Esophagus squamous epithelium (tissue), 5 donors: ENCODE data around the gene AASDHPPT. TPM values are rescaled to one million over a fixed set of nuclear protein-coding genes. Genes with fewer than 3 reads are reported as not detected.
A peak's percentile ranks its signal among the peaks of the same experiment; 100 is the strongest.

Experiments
- DNase-seq: peaks from one replicate; lab custom pipeline; 2025; lab: John Stamatoyannopoulos, UW
- H3K27ac ChIP-seq, 4 donors: fragments of 200-600 bp; sonication (generic); one replicate each; pipeline ENCODE4 v1.5.1; 2016 to 2019; ENCODE audit warnings: mild to moderate bottlenecking in 1 of 4
- H3K27me3 ChIP-seq, 4 donors: fragments of 200-600 bp; sonication (generic); 1 replicate in 3 of 4; 2 replicates in 1 of 4; pipeline versions ENCODE4 v1.5.1 to v1.6.0; 2017 to 2021; ENCODE audit warnings: antibody characterized with exemption in 1 of 4
- H3K36me3 ChIP-seq, 3 donors: fragments of 200-600 bp; sonication (generic); one replicate each; pipeline ENCODE4 v1.5.1; 2016 to 2019
- H3K4me1 ChIP-seq, 3 donors: fragments of 200-600 bp; sonication (generic); one replicate each; pipeline ENCODE4 v1.5.1; 2017 to 2019
- H3K4me3 ChIP-seq, 4 donors: fragments of 200-600 bp; sonication (generic); 1 replicate in 3 of 4; 2 replicates in 1 of 4; pipeline ENCODE4 v1.5.1; 2016 to 2019; ENCODE audit warnings: mild to moderate bottlenecking in 2 of 4, moderate library complexity in 1 of 4
- H3K9me3 ChIP-seq, 3 donors: fragments of 200-600 bp; sonication (generic); one replicate each; pipeline ENCODE4 v1.5.1; 2016 to 2019
- POLR2A ChIP-seq, 4 donors: fragments of 450-650 bp; IDR thresholded peaks; one replicate each; pipeline ENCODE4 v1.6.1; 2017; ENCODE audit warnings: antibody characterized with exemption in 4 of 4, mild to moderate bottlenecking in 4 of 4, moderate library complexity in 3 of 4
- WGBS, 2 donors: methylation state at CpG; one replicate each; pipeline ENCODE4 v1.1.5; 2018; 5-methylcytosine and 5-hydroxymethylcytosine counted together
- intact Hi-C: fragments of 100-400 bp; cut with DNase I; formaldehyde crosslinking; loops from one replicate; pipeline ENCODE4 v1.15.0; 2022
- total RNA-seq, 4 donors: library from RNA; depleted of rRNA; stranded (reverse); fragments of >200 nt; gene quantifications; one replicate each; pipeline ENCODE4 v1.1.0, GENCODE V29; 2016
- TF ChIP-seq, protein P1 (sequence below), 6 experiments: fragments of 450-650 bp in 4 of 6; fragments of 200-600 bp in 2 of 6; sonication (generic) in 2 of 6; IDR thresholded peaks; one replicate each; pipeline ENCODE4 v1.5.1; 2016 to 2019; ENCODE audit warnings: antibody characterized with exemption in 6 of 6, mild to moderate bottlenecking in 4 of 6, moderate library complexity in 4 of 6
- donor health status: DM: yes; HTN: yes; CAD: no.

The AASDHPPT gene, protein sequence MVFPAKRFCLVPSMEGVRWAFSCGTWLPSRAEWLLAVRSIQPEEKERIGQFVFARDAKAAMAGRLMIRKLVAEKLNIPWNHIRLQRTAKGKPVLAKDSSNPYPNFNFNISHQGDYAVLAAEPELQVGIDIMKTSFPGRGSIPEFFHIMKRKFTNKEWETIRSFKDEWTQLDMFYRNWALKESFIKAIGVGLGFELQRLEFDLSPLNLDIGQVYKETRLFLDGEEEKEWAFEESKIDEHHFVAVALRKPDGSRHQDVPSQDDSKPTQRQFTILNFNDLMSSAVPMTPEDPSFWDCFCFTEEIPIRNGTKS
- 10 to 100 TPM; 21.7 to 41.6 (median 33.1) TPM for total RNA-seq

GRCh38 chr11:106077609-106078455, at the start of gene AASDHPPT:
Gene AASDHPPT, plus strand, starts transcription at chr11:106077662. Its CDS starts 49 bp downstream, at chr11:106077711.
- intact Hi-C loops = no loop called here
- Histone ChIP-seq H3K36me3 (peaks cover 0 to 28% (median 0%) of the 10 kb centered on the region in 3 donors), H3K27ac (peak within 1 kb of the TSS; percentile 94 to 99 (median 98)), H3K27me3 (no peaks in the 10 kb centered on the region), H3K4me3 (peak within 1 kb of the TSS; percentile 75 to 90 (median 87)), H3K9me3 (no peaks in the 10 kb centered on the region), H3K4me1 (peaks cover 4 to 60% (median 35%) of the 10 kb centered on the region in 3 donors)
- DNase-seq = no peak
- TF ChIP-seq POLR2A (IDR thresholded peaks at IDR 0.05) = peak in 1 of 4 donors; percentile 1
- TF ChIP-seq, protein P1, sequence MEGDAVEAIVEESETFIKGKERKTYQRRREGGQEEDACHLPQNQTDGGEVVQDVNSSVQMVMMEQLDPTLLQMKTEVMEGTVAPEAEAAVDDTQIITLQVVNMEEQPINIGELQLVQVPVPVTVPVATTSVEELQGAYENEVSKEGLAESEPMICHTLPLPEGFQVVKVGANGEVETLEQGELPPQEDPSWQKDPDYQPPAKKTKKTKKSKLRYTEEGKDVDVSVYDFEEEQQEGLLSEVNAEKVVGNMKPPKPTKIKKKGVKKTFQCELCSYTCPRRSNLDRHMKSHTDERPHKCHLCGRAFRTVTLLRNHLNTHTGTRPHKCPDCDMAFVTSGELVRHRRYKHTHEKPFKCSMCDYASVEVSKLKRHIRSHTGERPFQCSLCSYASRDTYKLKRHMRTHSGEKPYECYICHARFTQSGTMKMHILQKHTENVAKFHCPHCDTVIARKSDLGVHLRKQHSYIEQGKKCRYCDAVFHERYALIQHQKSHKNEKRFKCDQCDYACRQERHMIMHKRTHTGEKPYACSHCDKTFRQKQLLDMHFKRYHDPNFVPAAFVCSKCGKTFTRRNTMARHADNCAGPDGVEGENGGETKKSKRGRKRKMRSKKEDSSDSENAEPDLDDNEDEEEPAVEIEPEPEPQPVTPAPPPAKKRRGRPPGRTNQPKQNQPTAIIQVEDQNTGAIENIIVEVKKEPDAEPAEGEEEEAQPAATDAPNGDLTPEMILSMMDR (IDR thresholded peaks at IDR 0.05) = no peak
- 1% methylated on average over 17 to 24 of the region's 55 CpGs for WGBS, 2 donors

DNA sequence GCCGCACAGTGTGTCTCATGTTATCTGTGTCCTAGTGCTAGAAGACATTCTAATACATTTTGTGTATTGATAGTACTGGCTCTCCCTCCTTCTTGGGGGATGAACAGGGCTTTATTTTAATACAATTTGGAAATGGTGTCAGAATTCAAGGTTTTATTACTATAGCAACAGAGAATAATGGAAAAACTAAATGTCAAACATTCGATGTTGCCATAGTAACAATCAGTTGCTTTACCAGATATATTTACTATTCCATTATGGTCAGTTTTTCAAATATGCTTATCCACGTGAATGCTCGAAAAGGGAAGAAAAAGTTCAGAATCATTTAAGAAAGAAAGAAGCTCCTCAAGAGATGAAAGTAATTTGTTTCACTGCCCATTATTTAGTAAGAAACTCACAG, 46.9 kb upstream of the AASDHPPT start:
- Histone ChIP-seq H3K36me3 (no peaks in the 10 kb centered on the region), H3K4me1 (no peaks in the 10 kb centered on the region), H3K4me3 (no peak overlapping the region), H3K27ac (no peak overlapping the region), H3K27me3 (peaks cover 0 to 11% (median 0%) of the 10 kb centered on the region in 4 donors), H3K9me3 (no peaks in the 10 kb centered on the region)
- intact Hi-C loops = no loop called here
- DNase-seq = no peak
- no peak for TF ChIP-seq POLR2A (IDR thresholded peaks at IDR 0.05)
- TF ChIP-seq, protein P1 (IDR thresholded peaks at IDR 0.05) = no peak
- 64 to 65% methylated on average over 4 of the region's 4 CpGs for WGBS, 2 donors

DNA sequence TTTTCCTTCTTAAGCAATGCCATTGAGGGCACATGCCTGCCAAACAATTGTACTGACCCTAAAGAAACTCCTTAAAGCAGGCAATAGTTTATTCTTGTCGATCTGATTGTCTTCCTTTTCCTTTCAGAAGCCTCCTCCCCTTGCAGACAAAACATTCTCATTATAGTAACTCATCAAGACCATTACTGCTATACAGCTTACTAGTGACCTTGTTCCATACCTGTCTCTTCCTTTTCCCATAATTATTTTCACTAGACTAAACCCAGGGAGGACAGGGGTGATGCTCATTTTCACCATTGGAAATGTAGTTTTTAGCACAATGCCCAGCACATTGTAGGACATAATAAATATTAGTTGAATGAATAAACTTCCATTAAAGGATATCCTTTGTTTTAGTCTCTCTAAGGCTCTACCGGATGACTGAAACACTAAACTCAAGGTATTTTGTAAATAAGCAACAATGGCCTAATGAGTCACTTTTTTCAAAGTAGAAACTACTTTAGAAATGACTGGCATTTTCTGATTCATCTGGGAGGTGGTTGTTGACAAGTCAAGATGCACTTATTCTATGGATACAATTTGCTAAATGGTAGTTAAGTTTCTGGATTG, 46.2 kb upstream of the AASDHPPT start:
- no peak for DNase-seq
- H3K27ac ChIP-seq = peak overlapping the region in 2 of 4 donors; percentile 13 to 29
- 18 to 25% methylated on average over 2 of the region's 2 CpGs for WGBS, 2 donors
- intact Hi-C loops = no loop called here
- no peaks in the 10 kb centered on the region for H3K9me3 ChIP-seq
- TF ChIP-seq, protein P1 (IDR thresholded peaks at IDR 0.05) = no peak
- no peak for TF ChIP-seq POLR2A (IDR thresholded peaks at IDR 0.05)
- H3K4me1 ChIP-seq = no peaks in the 10 kb centered on the region
- no peaks in the 10 kb centered on the region for H3K36me3 ChIP-seq
- H3K4me3 ChIP-seq = no peak overlapping the region
- H3K27me3 ChIP-seq = peaks cover 0 to 11% (median 0%) of the 10 kb centered on the region in 4 donors

DNA sequence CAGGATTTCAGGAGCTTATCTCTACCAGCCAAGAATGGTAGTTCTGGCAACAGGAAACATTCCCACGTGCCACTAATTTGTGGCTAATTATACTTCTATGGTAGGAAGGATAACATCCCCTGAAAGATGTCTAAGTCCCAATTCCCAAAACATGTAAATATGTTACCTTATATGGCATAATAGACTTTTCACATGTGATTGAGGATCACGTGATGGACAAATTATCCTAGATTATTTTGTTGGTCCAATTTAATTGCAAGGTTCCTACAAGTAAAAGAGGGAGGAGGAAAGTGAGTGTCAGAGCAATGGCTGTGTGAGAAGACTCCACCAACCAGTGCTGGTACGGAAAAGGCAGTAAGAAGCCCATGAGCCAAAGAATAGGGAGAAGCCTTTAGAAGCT, 45.5 kb upstream of the AASDHPPT start:
- 70 to 76% methylated on average over 3 of the region's 3 CpGs for WGBS, 2 donors
- Histone ChIP-seq H3K4me3 (no peak overlapping the region), H3K4me1 (no peaks in the 10 kb centered on the region), H3K27me3 (peaks cover 0 to 11% (median 0%) of the 10 kb centered on the region in 4 donors), H3K27ac (no peak overlapping the region), H3K9me3 (no peaks in the 10 kb centered on the region), H3K36me3 (no peaks in the 10 kb centered on the region)
- TF ChIP-seq, protein P1 (IDR thresholded peaks at IDR 0.05) = no peak
- TF ChIP-seq POLR2A (IDR thresholded peaks at IDR 0.05) = no peak
- intact Hi-C loops = no loop called here
- DNase-seq = no peak
